SK-N-SH treated with all-trans-retinoic acid at 6 μM for 48 hours (cell line): ENCODE data around the gene LMO7.

Experiments used
- ATAC-seq: fragments of 200-7000 bp; cut with Tn5 transposase; 3 replicates; pipeline ENCODE4 v1.9.1; 2020; ENCODE audit warnings: mild to moderate bottlenecking, moderate library complexity
- ARNTL ChIP-seq: fragments of 450-650 bp; formaldehyde crosslinking; IDR thresholded peaks from 2 replicates; pipeline ENCODE4 v1.5.0; 2020; ENCODE audit warnings: low read depth, mild to moderate bottlenecking, moderate library complexity, borderline replicate concordance
- BACH2 ChIP-seq: fragments of 250-450 bp; sonication (Bioruptor Pico); IDR thresholded peaks from 2 replicates; pipeline ENCODE4 v1.9.0; 2021; ENCODE audit warnings: mild to moderate bottlenecking, borderline replicate concordance
- CSDC2 ChIP-seq: fragments of 250-450 bp; sonication (Bioruptor Pico); IDR thresholded peaks from 2 replicates; pipeline ENCODE4 v1.5.0; 2020; ENCODE audit warnings: mild to moderate bottlenecking, moderate library complexity
- ISL1 ChIP-seq: fragments of 250-450 bp; sonication (Bioruptor Pico); IDR thresholded peaks from 2 replicates; pipeline ENCODE4 v2.1.2; 2022; ENCODE audit warnings: mild to moderate bottlenecking, moderate library complexity
- OSR1 ChIP-seq: fragments of 250-450 bp; sonication (Bioruptor Pico); IDR thresholded peaks from 2 replicates; pipeline ENCODE4 v1.8.0; 2022; ENCODE audit warnings: moderate library complexity, mild to moderate bottlenecking, inconsistent platforms
- POU6F1 ChIP-seq: fragments of 250-450 bp; sonication (Bioruptor Pico); IDR thresholded peaks from 2 replicates; pipeline ENCODE4 v1.8.0; 2021; ENCODE audit warnings: low read depth, mild to moderate bottlenecking, moderate library complexity, borderline replicate concordance
- PPARA ChIP-seq: fragments of 250-450 bp; sonication (Bioruptor Pico); IDR thresholded peaks from 2 replicates; pipeline ENCODE4 v1.5.0; 2020; ENCODE audit warnings: mild to moderate bottlenecking, borderline replicate concordance
- RARB ChIP-seq: fragments of 250-450 bp; sonication (Bioruptor Pico); IDR thresholded peaks from 2 replicates; pipeline ENCODE4 v1.8.0; 2021; ENCODE audit warnings: mild to moderate bottlenecking, moderate library complexity
- SNAI2 ChIP-seq: fragments of 250-450 bp; sonication (Bioruptor Pico); IDR thresholded peaks from 2 replicates; pipeline ENCODE4 v1.5.0; 2020; ENCODE audit warnings: mild to moderate bottlenecking, moderate library complexity
- TCF4 ChIP-seq: fragments of 250-450 bp; sonication (Bioruptor Pico); IDR thresholded peaks from 2 replicates; pipeline ENCODE4 v1.8.0; 2021; ENCODE audit warnings: mild to moderate bottlenecking, moderate library complexity, borderline replicate concordance
- ZC3H10 ChIP-seq: fragments of 250-450 bp; sonication (Bioruptor Pico); IDR thresholded peaks from 2 replicates; pipeline ENCODE4 v1.5.1; 2021; ENCODE audit warnings: mild to moderate bottlenecking, moderate library complexity
- ZFP3 ChIP-seq: fragments of 250-450 bp; sonication (Bioruptor Pico); IDR thresholded peaks from 2 replicates; pipeline ENCODE4 v1.5.0; 2020; ENCODE audit warnings: mild to moderate bottlenecking, moderate library complexity
- ZFP30 ChIP-seq: fragments of 450-650 bp; formaldehyde crosslinking; IDR thresholded peaks from 2 replicates; pipeline ENCODE4 v1.5.0; 2022; ENCODE audit warnings: mild to moderate bottlenecking, moderate library complexity
- ZNF565 ChIP-seq: fragments of 450-650 bp; formaldehyde crosslinking; conservative IDR thresholded peaks from 2 replicates; pipeline ENCODE4 v1.5.0; 2020; ENCODE audit warnings: low read depth, mild to moderate bottlenecking, moderate library complexity
- ZNF70 ChIP-seq: fragments of 450-650 bp; formaldehyde crosslinking; IDR thresholded peaks from 2 replicates; pipeline ENCODE4 v1.5.0; 2020; ENCODE audit warnings: mild to moderate bottlenecking, moderate library complexity
- ZNF8 ChIP-seq: fragments of 450-650 bp; formaldehyde crosslinking; IDR thresholded peaks from 2 replicates; pipeline ENCODE4 v1.5.0; 2020; ENCODE audit warnings: mild to moderate bottlenecking, moderate library complexity
- TF ChIP-seq, protein P1 (sequence below): fragments of 250-450 bp; sonication (Bioruptor Pico); IDR thresholded peaks from 2 replicates; pipeline ENCODE4 v1.5.0; 2020; ENCODE audit warnings: mild to moderate bottlenecking, moderate library complexity
- TF ChIP-seq, protein P2 (sequence below): fragments of 250-450 bp; sonication (Bioruptor Pico); IDR thresholded peaks from 2 replicates; pipeline ENCODE4 v1.5.1; 2021; ENCODE audit warnings: mild to moderate bottlenecking, moderate library complexity
- TF ChIP-seq, protein P3 (sequence below): fragments of 250-450 bp; sonication (Bioruptor Pico); IDR thresholded peaks from 2 replicates; pipeline ENCODE4 v1.8.0; 2020; ENCODE audit warnings: mild to moderate bottlenecking, moderate library complexity, borderline replicate concordance
- TF ChIP-seq, protein P4 (sequence below): fragments of 250-450 bp; sonication (Bioruptor Pico); IDR thresholded peaks from 2 replicates; pipeline ENCODE4 v1.5.1; 2020; ENCODE audit warnings: low read depth, mild to moderate bottlenecking, moderate library complexity

The LMO7 gene

GRCh38 chr13:75636436-75637180, 478 bp downstream of the LMO7 start:
- ATAC-seq, result peak; percentile 71
- TF ChIP-seq CSDC2, result no peak
- TF ChIP-seq PPARA (CRISPR knock-in tag), result no peak
- no peak for TF ChIP-seq ZC3H10 (CRISPR knock-in tag)
- no peak for TF ChIP-seq ZFP3
- no peak for TF ChIP-seq TCF4 (CRISPR knock-in tag)
- TF ChIP-seq ZFP30 (CRISPR knock-in tag), result no peak
- TF ChIP-seq ZNF565, result no peak
- TF ChIP-seq BACH2 (CRISPR knock-in tag), result no peak
- TF ChIP-seq, protein P1, sequence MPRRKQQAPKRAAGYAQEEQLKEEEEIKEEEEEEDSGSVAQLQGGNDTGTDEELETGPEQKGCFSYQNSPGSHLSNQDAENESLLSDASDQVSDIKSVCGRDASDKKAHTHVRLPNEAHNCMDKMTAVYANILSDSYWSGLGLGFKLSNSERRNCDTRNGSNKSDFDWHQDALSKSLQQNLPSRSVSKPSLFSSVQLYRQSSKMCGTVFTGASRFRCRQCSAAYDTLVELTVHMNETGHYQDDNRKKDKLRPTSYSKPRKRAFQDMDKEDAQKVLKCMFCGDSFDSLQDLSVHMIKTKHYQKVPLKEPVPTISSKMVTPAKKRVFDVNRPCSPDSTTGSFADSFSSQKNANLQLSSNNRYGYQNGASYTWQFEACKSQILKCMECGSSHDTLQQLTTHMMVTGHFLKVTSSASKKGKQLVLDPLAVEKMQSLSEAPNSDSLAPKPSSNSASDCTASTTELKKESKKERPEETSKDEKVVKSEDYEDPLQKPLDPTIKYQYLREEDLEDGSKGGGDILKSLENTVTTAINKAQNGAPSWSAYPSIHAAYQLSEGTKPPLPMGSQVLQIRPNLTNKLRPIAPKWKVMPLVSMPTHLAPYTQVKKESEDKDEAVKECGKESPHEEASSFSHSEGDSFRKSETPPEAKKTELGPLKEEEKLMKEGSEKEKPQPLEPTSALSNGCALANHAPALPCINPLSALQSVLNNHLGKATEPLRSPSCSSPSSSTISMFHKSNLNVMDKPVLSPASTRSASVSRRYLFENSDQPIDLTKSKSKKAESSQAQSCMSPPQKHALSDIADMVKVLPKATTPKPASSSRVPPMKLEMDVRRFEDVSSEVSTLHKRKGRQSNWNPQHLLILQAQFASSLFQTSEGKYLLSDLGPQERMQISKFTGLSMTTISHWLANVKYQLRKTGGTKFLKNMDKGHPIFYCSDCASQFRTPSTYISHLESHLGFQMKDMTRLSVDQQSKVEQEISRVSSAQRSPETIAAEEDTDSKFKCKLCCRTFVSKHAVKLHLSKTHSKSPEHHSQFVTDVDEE (CRISPR knock-in tag), result no peak
- no peak for TF ChIP-seq ZNF8 (CRISPR knock-in tag)

- peak; percentile 13; the same call in 2 of the 3 replicates for ATAC-seq
- TF ChIP-seq BACH2 (CRISPR knock-in tag) (no peak), ZFP3 (no peak), ZC3H10 (CRISPR knock-in tag) (no peak), OSR1 (CRISPR knock-in tag) (no peak), SNAI2 (no peak)
- TF ChIP-seq, protein P2, sequence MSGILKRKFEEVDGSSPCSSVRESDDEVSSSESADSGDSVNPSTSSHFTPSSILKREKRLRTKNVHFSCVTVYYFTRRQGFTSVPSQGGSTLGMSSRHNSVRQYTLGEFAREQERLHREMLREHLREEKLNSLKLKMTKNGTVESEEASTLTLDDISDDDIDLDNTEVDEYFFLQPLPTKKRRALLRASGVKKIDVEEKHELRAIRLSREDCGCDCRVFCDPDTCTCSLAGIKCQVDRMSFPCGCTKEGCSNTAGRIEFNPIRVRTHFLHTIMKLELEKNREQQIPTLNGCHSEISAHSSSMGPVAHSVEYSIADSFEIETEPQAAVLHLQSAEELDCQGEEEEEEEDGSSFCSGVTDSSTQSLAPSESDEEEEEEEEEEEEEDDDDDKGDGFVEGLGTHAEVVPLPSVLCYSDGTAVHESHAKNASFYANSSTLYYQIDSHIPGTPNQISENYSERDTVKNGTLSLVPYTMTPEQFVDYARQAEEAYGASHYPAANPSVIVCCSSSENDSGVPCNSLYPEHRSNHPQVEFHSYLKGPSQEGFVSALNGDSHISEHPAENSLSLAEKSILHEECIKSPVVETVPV, result no peak
These were observed 1.1 kb downstream of the LMO7 start for GRCh38 chr13:75637181-75637750.

- ATAC-seq, result no peak
These were observed 3.3 kb downstream of the LMO7 start for GRCh38 chr13:75639454-75639853.

More at GRCh38 chr13:75639454-75639853, 3.3 kb downstream of the LMO7 start:
- TF ChIP-seq RARB (CRISPR knock-in tag) (no peak), BACH2 (CRISPR knock-in tag) (no peak), ZNF70 (CRISPR knock-in tag) (no peak), POU6F1 (CRISPR knock-in tag) (no peak), ISL1 (CRISPR knock-in tag) (no peak), TCF4 (CRISPR knock-in tag) (no peak), ZFP3 (no peak), ARNTL (no peak)
- TF ChIP-seq, protein P2, result no peak
- TF ChIP-seq, protein P1 (CRISPR knock-in tag), result no peak
- TF ChIP-seq, protein P3, sequence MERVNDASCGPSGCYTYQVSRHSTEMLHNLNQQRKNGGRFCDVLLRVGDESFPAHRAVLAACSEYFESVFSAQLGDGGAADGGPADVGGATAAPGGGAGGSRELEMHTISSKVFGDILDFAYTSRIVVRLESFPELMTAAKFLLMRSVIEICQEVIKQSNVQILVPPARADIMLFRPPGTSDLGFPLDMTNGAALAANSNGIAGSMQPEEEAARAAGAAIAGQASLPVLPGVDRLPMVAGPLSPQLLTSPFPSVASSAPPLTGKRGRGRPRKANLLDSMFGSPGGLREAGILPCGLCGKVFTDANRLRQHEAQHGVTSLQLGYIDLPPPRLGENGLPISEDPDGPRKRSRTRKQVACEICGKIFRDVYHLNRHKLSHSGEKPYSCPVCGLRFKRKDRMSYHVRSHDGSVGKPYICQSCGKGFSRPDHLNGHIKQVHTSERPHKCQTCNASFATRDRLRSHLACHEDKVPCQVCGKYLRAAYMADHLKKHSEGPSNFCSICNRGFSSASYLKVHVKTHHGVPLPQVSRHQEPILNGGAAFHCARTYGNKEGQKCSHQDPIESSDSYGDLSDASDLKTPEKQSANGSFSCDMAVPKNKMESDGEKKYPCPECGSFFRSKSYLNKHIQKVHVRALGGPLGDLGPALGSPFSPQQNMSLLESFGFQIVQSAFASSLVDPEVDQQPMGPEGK, result no peak
- TF ChIP-seq, protein P4, sequence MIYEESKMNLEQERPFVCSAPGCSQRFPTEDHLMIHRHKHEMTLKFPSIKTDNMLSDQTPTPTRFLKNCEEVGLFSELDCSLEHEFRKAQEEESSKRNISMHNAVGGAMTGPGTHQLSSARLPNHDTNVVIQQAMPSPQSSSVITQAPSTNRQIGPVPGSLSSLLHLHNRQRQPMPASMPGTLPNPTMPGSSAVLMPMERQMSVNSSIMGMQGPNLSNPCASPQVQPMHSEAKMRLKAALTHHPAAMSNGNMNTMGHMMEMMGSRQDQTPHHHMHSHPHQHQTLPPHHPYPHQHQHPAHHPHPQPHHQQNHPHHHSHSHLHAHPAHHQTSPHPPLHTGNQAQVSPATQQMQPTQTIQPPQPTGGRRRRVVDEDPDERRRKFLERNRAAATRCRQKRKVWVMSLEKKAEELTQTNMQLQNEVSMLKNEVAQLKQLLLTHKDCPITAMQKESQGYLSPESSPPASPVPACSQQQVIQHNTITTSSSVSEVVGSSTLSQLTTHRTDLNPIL (CRISPR knock-in tag), result no peak
- TF ChIP-seq, all 23 proteins: peak for 0
